A673 (cell line): ENCODE results near the gene LNX1.
"Not testable (repeated sequence)": the region's sequence is repeated elsewhere in the genome, so short reads cannot be mapped to it uniquely, and the experiment has no call there.

Experiments used
- CTCF ChIP-seq: fragments of 300-800, 200-600 bp; sonication (generic); conservative IDR thresholded peaks from 2 replicates; pipeline ENCODE4 v1.5.1; 2017; ENCODE audit warnings: low read depth, mild to moderate bottlenecking, antibody characterized with exemption, low read length, moderate library complexity, mixed read lengths
- EZH2 ChIP-seq: fragments of 200-600 bp; sonication (generic); IDR thresholded peaks from 2 replicates; pipeline ENCODE4 v1.6.1; 2017; ENCODE audit warnings: borderline replicate concordance, low read depth, mild to moderate bottlenecking, mixed read lengths, antibody characterized with exemption, low read length; ENCODE audit not compliant: poor library complexity, severe bottlenecking

DNA sequence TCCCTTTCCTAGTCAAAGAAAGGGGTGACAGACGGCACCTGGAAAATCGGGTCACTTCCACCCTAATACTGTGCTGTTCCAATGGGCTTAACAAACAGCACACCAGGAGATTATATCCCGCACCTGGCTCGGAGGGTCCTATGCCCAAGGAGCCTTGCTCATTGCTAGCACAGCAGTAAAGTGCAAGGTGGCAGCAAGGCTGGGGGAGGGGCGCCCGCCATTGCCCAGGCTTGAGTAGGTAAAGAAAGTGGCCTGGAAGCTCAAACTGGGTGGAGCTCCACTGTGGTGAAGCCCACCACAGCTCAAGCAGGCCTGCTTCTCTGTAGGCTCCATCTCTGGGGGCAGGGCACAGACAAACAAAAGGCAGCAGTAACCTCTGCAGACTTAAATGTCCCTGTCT is 124.7 kb downstream of the LNX1 start:
- TF ChIP-seq CTCF, EZH2: not testable (repeated sequence)
